Neural cell (in vitro differentiated cells): Measurements from ENCODE around the gene VAV2. TPM values are rescaled to one million over a fixed set of nuclear protein-coding genes. Genes with fewer than 3 reads are reported as not detected.

Source experiments
- H2AFZ ChIP-seq: fragments of 200-600, 300-800 bp; sonication (generic), shearing (Covaris generic); 2 replicates; pipeline ENCODE4 v1.6.0; 2014; ENCODE audit warnings: low read depth, mild to moderate bottlenecking, antibody characterized with exemption, low read length, moderate library complexity
- H3F3A ChIP-seq: fragments of 200-600 bp; shearing (Covaris generic); 2 replicates; pipeline ENCODE4 v1.6.1; 2016; ENCODE audit warnings: mild to moderate bottlenecking, moderate library complexity, mixed read lengths, antibody characterized with exemption, low read length; ENCODE audit not compliant: insufficient read depth, poor library complexity, severe bottlenecking
- H3K27ac ChIP-seq: fragments of 200-600, 300-800 bp; sonication (generic), shearing (Covaris generic); 2 replicates; pipeline ENCODE4 v1.5.1; 2014; ENCODE audit warnings: mild to moderate bottlenecking, low read length, moderate library complexity
- H3K27me3 ChIP-seq: fragments of 300-800, 200-600 bp; sonication (generic), shearing (Covaris generic); 2 replicates; pipeline ENCODE4 v1.6.0; 2014; ENCODE audit warnings: mild to moderate bottlenecking, low read depth, low read length, moderate library complexity; ENCODE audit not compliant: insufficient read depth
- H3K36me3 ChIP-seq: fragments of 300-800, 200-600 bp; sonication (generic), shearing (Covaris generic); 2 replicates; pipeline ENCODE4 v1.5.1; 2014; ENCODE audit warnings: mild to moderate bottlenecking, antibody characterized with exemption, low read length, moderate library complexity; ENCODE audit not compliant: insufficient read depth
- H3K4me2 ChIP-seq: fragments of 300-800, 200-600 bp; sonication (generic), shearing (Covaris generic); 2 replicates; pipeline ENCODE4 v1.6.0; 2014; ENCODE audit warnings: mild to moderate bottlenecking, low read length
- H3K4me3 ChIP-seq: fragments of 300-800, 200-600 bp; sonication (generic), shearing (Covaris generic); 2 replicates; pipeline ENCODE4 v1.5.1; 2014; ENCODE audit warnings: mild to moderate bottlenecking, low read length, moderate library complexity
- H3K79me2 ChIP-seq: fragments of 200-600 bp; shearing (Covaris generic); replicated peaks from 2 replicates; pipeline ENCODE4 v1.6.0; 2014; ENCODE audit warnings: mild to moderate bottlenecking, low read length, moderate library complexity; ENCODE audit not compliant: insufficient read depth
- H3K9ac ChIP-seq: fragments of 300-800, 200-600 bp; sonication (generic), shearing (Covaris generic); 2 replicates; pipeline ENCODE4 v1.6.1; 2016; ENCODE audit warnings: mild to moderate bottlenecking, low read length, mixed read lengths
- H3K9me2 ChIP-seq: fragments of 200-600 bp; shearing (Covaris generic); 2 replicates; pipeline ENCODE4 v1.6.1; 2016; ENCODE audit warnings: mild to moderate bottlenecking, low read length, mixed read lengths; ENCODE audit not compliant: insufficient read depth
- H3K9me3 ChIP-seq: fragments of 200-600, 300-800 bp; sonication (generic), shearing (Covaris generic); 2 replicates; pipeline ENCODE4 v1.6.1; 2016; ENCODE audit warnings: mild to moderate bottlenecking, mixed run types, low read length, moderate library complexity, mixed read lengths
- H4K20me1 ChIP-seq: fragments of 200-600 bp; shearing (Covaris generic); 2 replicates; pipeline ENCODE4 v1.6.1; 2016; ENCODE audit warnings: mild to moderate bottlenecking, mixed run types; ENCODE audit not compliant: insufficient read depth
- EP300 ChIP-seq: fragments of 450-650 bp; conservative IDR thresholded peaks from 2 replicates; pipeline ENCODE4 v1.6.1; 2014; ENCODE audit warnings: antibody characterized with exemption, mild to moderate bottlenecking, moderate library complexity; ENCODE audit not compliant: poor library complexity, severe bottlenecking
- EZH2 ChIP-seq: fragments of 200-600, 300-800 bp; shearing (Covaris generic), sonication (generic); IDR thresholded peaks from 2 replicates; pipeline ENCODE4 v1.6.1; 2014; ENCODE audit warnings: antibody characterized with exemption, low read length, borderline replicate concordance, mild to moderate bottlenecking; ENCODE audit not compliant: insufficient read depth, poor library complexity, severe bottlenecking
- MXI1 ChIP-seq: fragments of 450-650 bp; conservative IDR thresholded peaks from 2 replicates; pipeline ENCODE4 v1.6.1; 2014; ENCODE audit warnings: antibody characterized with exemption, mild to moderate bottlenecking; ENCODE audit not compliant: poor library complexity, severe bottlenecking
- POLR2AphosphoS5 ChIP-seq: IDR thresholded peaks from 2 replicates; pipeline ENCODE4 v1.6.1; 2012
- RAD21 ChIP-seq: fragments of 450-650 bp; conservative IDR thresholded peaks from 2 replicates; pipeline ENCODE4 v1.6.1; 2014; ENCODE audit warnings: antibody characterized with exemption, mild to moderate bottlenecking, moderate library complexity
- SMC3 ChIP-seq: fragments of 450-650 bp; conservative IDR thresholded peaks from 2 replicates; pipeline ENCODE4 v1.6.1; 2014; ENCODE audit warnings: antibody characterized with exemption, mild to moderate bottlenecking, moderate library complexity; ENCODE audit not compliant: poor library complexity
- TAF1 ChIP-seq: IDR thresholded peaks from 2 replicates; pipeline ENCODE4 v1.6.1; 2012; ENCODE audit warnings: low read depth
- polyA plus RNA-seq: library from polyadenylated mRNA; depleted of rRNA; stranded (reverse); fragments of >200 nt; gene quantifications from 2 replicates; pipeline ENCODE4 v1.2.3, GENCODE V29; 2014
- TF ChIP-seq, protein P1 (sequence below): fragments of 450-650 bp; IDR thresholded peaks from 2 replicates; pipeline ENCODE4 v1.5.1; 2014; ENCODE audit warnings: antibody characterized with exemption, mild to moderate bottlenecking, moderate library complexity; ENCODE audit not compliant: poor library complexity, severe bottlenecking
- TF ChIP-seq, protein P2 (sequence below): IDR thresholded peaks from 2 replicates; pipeline ENCODE4 v1.6.1; 2012; ENCODE audit warnings: borderline replicate concordance

VAV2 gene
- polyA plus RNA-seq, 1 donor from 2014 or later, result 35.2 TPM

DNA sequence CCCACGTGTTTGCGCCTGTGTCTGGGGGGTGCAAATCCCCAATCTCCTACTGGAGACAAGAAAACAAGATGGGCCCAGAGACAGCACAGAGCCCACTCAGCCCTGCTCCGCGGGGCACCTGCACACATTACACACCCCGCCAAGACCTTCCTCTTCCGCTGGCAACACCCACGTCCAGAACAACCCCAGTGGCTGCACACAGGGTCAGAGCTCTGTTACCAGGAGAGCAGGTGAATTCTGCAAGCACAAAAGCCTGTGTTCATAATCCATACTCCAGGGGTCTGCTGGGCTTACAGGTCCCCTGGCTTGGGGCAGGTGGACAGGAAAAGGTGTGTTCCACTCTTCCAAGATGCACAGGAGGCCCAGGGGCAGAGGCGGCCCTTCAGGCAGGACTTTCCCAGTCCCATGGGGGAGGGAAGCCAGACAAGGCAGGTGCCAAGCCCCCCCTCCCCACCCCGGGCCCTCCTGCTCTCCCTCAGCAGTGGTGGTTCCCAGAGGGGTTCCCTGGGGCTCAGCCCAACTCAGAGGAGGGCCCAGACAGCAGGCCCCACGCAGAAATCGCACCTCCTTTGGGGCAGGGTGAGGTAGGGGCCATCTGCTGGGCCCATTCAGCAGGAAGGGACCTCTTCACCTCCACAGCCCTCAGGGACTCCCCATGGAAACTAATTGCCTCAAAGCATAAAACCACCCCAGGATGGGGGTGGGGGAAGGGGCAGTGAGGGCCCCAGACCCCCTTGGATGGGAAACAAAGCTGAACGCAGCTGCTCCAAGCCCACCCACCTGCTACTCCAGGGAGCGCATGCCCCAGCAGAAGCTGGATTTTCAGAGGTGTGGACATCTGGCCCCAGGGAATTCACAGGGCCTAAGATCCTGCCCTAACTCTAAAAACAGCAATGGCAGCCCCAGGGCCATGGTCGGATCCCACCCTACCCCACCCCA, 105.3 kb downstream of the VAV2 start:
- Histone ChIP-seq H2AFZ (no peak overlapping the region), H3K36me3 (no peaks in the 10 kb centered on the region), H4K20me1 (no peaks in the 10 kb centered on the region), H3K9me3 (no peaks in the 10 kb centered on the region), H3K79me2 (no peaks in the 10 kb centered on the region), H3K27ac (no peak overlapping the region), H3K27me3 (no peaks in the 10 kb centered on the region), H3K9me2 (no peaks in the 10 kb centered on the region), H3F3A (no peaks in the 10 kb centered on the region), H3K4me3 (no peak overlapping the region), H3K9ac (no peak overlapping the region), H3K4me2 (no peak overlapping the region)
- TF ChIP-seq POLR2AphosphoS5 (no peak), RAD21 (no peak), SMC3 (no peak), TAF1 (no peak), MXI1 (no peak)
- TF ChIP-seq, protein P1, sequence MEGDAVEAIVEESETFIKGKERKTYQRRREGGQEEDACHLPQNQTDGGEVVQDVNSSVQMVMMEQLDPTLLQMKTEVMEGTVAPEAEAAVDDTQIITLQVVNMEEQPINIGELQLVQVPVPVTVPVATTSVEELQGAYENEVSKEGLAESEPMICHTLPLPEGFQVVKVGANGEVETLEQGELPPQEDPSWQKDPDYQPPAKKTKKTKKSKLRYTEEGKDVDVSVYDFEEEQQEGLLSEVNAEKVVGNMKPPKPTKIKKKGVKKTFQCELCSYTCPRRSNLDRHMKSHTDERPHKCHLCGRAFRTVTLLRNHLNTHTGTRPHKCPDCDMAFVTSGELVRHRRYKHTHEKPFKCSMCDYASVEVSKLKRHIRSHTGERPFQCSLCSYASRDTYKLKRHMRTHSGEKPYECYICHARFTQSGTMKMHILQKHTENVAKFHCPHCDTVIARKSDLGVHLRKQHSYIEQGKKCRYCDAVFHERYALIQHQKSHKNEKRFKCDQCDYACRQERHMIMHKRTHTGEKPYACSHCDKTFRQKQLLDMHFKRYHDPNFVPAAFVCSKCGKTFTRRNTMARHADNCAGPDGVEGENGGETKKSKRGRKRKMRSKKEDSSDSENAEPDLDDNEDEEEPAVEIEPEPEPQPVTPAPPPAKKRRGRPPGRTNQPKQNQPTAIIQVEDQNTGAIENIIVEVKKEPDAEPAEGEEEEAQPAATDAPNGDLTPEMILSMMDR, result no peak
- TF ChIP-seq, protein P2, sequence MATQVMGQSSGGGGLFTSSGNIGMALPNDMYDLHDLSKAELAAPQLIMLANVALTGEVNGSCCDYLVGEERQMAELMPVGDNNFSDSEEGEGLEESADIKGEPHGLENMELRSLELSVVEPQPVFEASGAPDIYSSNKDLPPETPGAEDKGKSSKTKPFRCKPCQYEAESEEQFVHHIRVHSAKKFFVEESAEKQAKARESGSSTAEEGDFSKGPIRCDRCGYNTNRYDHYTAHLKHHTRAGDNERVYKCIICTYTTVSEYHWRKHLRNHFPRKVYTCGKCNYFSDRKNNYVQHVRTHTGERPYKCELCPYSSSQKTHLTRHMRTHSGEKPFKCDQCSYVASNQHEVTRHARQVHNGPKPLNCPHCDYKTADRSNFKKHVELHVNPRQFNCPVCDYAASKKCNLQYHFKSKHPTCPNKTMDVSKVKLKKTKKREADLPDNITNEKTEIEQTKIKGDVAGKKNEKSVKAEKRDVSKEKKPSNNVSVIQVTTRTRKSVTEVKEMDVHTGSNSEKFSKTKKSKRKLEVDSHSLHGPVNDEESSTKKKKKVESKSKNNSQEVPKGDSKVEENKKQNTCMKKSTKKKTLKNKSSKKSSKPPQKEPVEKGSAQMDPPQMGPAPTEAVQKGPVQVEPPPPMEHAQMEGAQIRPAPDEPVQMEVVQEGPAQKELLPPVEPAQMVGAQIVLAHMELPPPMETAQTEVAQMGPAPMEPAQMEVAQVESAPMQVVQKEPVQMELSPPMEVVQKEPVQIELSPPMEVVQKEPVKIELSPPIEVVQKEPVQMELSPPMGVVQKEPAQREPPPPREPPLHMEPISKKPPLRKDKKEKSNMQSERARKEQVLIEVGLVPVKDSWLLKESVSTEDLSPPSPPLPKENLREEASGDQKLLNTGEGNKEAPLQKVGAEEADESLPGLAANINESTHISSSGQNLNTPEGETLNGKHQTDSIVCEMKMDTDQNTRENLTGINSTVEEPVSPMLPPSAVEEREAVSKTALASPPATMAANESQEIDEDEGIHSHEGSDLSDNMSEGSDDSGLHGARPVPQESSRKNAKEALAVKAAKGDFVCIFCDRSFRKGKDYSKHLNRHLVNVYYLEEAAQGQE, result no peak

DNA sequence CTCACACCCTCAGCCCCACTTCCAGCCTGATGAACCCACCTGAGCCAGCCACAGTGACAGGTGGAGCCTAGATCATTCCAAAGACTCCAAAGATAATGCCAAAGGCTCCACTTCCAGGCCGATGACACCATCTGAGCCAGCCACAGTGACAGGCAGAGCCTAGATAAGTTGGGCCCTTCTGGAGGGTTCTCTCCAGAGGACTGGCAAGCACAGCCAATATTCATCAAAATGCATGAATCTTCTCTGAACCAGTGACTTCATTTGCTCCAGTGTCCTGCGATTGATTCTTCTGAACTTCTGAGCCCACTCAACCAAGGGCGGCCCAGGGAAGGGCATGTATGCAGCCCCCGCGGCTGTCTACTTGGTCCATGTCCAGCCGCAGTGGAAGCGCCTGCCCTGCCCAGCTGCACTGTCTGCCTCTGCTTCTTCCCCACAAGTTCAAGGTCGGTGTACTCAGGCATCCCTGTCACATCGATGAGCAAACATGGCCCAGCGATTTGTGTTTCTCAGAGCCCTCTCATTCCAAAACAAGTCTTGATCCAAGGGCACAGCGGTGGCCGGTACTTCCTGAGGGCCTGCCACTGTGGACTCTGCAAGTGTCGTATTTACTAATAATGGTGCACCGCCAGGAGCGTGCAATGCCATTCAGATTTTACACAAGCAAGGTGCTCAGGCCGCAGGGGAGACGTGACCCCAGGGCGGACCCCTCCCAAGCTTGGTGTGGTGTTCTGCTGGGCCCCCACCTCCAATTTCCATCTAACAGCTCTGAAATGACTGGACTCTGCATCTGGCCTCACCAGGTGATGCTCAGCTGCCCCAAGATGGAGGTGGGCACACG, 107.0 kb downstream of the VAV2 start:
- Histone ChIP-seq H3K9me2 (no peaks in the 10 kb centered on the region), H3K27me3 (no peaks in the 10 kb centered on the region), H3K9me3 (no peaks in the 10 kb centered on the region), H3K9ac (no peak overlapping the region), H3K27ac (no peak overlapping the region), H3F3A (no peaks in the 10 kb centered on the region), H3K36me3 (no peaks in the 10 kb centered on the region), H3K4me2 (no peak overlapping the region), H2AFZ (no peak overlapping the region), H3K4me3 (no peak overlapping the region), H4K20me1 (no peaks in the 10 kb centered on the region), H3K79me2 (no peaks in the 10 kb centered on the region)
- TF ChIP-seq SMC3 (no peak), EP300 (no peak), EZH2 (no peak), TAF1 (no peak), RAD21 (no peak), POLR2AphosphoS5 (no peak), MXI1 (no peak)
- TF ChIP-seq, protein P1, result no peak
- TF ChIP-seq, protein P2, result no peak
